GM08714 (cell line): ENCODE measurements around the gene AKAP13.
"Not testable (repeated sequence)": the region's sequence is repeated elsewhere in the genome, so short reads cannot be mapped to it uniquely, and the experiment has no call there.

Experiments
- H3K4me3 ChIP-seq: fragments of 200-500 bp; sonication (Bioruptor generic); 2 replicates; pipeline ENCODE4 v1.5.1; 2014; ENCODE audit warnings: mild to moderate bottlenecking, low read length, inconsistent platforms
- ZNF274 ChIP-seq: IDR thresholded peaks from 2 replicates; pipeline ENCODE4 v1.6.1; 2012; ENCODE audit warnings: mild to moderate bottlenecking, low read depth, low read length

The AKAP13 gene

GRCh38 chr15:85515212-85515611 is 134.8 kb downstream of the AKAP13 start:
- no peak for TF ChIP-seq ZNF274

DNA sequence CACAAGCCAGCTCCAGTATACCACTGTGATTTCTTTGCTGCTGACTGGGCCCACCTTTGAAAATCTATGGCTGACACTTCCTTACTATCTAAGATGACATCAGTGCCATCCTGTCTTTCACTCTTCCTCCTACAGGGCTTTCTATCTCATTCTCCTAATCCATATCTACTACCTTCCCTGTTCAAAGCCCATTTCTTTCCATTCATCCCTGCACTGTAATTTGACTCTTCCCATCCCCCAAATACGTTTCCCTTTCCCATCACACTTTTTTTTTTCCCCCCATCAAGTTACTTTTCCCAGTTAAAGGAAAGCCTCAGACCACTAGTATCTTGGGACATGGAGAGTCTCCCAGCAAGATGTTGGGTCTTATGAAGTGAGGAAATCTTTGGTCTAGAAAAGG is 136.7 kb downstream of the AKAP13 start:
- no peak overlapping the region for H3K4me3 ChIP-seq
- TF ChIP-seq ZNF274: no peak

More at GRCh38 chr15:85515212-85515611, 134.8 kb downstream of the AKAP13 start:
- H3K4me3 ChIP-seq: no peak overlapping the region

GRCh38 chr15:85518979-85519761 is 138.8 kb downstream of the AKAP13 start:
- TF ChIP-seq ZNF274: no peak
- H3K4me3 ChIP-seq: no peak overlapping the region

GRCh38 chr15:85520650-85521049 is 140.2 kb downstream of the AKAP13 start:
- TF ChIP-seq ZNF274: no peak
- H3K4me3 ChIP-seq: no peak overlapping the region

DNA sequence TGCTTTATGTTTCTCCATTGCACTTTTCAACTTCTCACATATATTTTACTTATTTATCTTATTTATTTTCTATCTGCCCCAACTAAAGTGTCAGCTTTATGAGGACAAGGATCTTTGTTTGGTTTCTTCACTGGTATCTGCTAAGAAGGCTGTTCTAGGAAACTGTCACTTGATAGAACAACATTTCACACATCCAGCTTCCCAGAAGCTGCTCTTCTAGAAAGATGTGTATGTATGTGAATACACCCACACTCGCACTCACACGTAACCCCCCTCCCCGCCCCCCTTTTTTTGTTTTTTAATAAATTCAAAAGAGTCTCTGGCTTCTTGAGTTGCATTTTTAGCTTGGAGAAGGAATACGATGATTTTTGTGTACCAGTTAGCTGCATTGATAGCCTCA is 143.1 kb downstream of the AKAP13 start:
- H3K4me3 ChIP-seq: no peak overlapping the region
- TF ChIP-seq ZNF274: no peak

GRCh38 chr15:85525755-85526154 is 145.4 kb downstream of the AKAP13 start:
- no peak overlapping the region for H3K4me3 ChIP-seq
- no peak for TF ChIP-seq ZNF274

GRCh38 chr15:85527895-85528294 is 147.5 kb downstream of the AKAP13 start:
- TF ChIP-seq ZNF274: no peak

GRCh38 chr15:85530079-85530478 is 149.7 kb downstream of the AKAP13 start:
- TF ChIP-seq ZNF274: no peak

More at GRCh38 chr15:85527895-85528294, 147.5 kb downstream of the AKAP13 start:
- no peak overlapping the region for H3K4me3 ChIP-seq

DNA sequence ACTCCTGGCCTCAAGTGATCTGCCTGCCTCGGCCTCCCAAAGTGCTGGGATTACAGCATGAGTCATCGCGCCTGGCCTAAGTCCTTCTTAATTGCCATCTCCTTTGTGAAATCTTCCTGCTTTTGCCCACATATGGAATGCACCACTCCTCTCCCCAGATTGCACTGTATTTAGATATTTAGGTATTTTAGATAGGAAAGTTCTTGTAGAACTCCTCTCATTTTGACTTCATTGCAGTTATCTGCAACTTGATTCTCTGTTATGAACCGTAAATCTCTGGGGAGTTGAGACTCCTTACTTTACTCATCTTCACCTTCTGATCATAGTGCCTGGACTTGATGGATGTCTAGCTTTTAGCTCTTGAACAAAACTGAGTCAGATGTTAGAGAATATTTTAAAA is 150.7 kb downstream of the AKAP13 start:
- TF ChIP-seq ZNF274: no peak
- H3K4me3 ChIP-seq: no peak overlapping the region

More at GRCh38 chr15:85530079-85530478, 149.7 kb downstream of the AKAP13 start:
- H3K4me3 ChIP-seq: no peak overlapping the region

DNA sequence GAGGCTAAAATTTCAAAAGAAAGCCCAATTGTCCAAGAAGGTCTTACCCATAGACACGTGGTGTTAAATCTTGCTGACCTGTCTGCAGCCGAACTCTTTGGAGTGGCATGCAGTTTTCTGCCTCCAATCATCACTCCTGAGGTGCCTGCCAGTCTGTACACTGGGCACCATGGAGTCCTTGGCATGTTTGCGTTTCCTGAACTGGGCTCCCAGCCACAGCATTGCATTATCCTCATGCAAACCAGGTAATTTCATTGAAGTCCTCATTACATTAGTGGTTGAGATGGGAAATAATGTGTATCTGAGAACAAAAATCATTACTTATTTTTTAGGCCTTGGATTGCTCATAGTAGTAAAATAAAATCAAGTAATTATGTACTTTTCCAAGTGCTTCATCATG is 152.3 kb downstream of the AKAP13 start:
- H3K4me3 ChIP-seq: no peak overlapping the region
- TF ChIP-seq ZNF274: no peak

GRCh38 chr15:85534031-85534430 is 153.6 kb downstream of the AKAP13 start:
- no peak for TF ChIP-seq ZNF274
- no peak overlapping the region; the same call in 1 of the 2 replicates for H3K4me3 ChIP-seq

- H3K4me3 ChIP-seq: not testable (repeated sequence)
These were observed 155.3 kb downstream of the AKAP13 start for GRCh38 chr15:85535533-85536330.

- H3K4me3 ChIP-seq: no peak overlapping the region
- no peak for TF ChIP-seq ZNF274
These were observed 155.9 kb downstream of the AKAP13 start for GRCh38 chr15:85536341-85536740.

DNA sequence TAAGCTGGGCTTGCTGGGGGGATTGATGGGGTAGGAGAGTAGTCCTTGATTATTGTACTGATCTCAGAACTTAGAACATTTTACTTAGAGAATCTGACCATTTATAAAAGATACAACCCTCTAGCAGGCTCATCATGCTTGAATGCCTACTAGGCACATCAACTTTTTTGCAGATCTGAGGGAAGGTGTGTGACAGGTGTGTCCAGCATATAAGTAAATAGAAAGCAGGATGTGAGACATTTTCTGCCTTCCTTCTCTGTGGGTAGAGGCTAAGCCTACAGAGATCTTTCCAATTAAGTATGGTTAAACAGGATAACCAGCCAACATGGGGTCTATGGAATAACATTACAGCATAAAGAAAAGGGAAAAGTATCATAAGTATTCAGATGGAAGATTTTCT is 159.1 kb downstream of the AKAP13 start:
- TF ChIP-seq ZNF274: no peak

More for the DNA sequence above, 159.1 kb downstream of the AKAP13 start:
- H3K4me3 ChIP-seq: no peak overlapping the region
